ENCODE measurements around the gene TMEM131L.

Gene TMEM131L

GRCh38 chr4:153434190-153434589 is 32.0 kb upstream of the TMEM131L start:
- CTCF ChIA-PET = no interaction called here
- no peak for DNase-seq (ENCODE audit: low spot score)
- no peak overlapping the region for H3K27ac ChIP-seq
- POLR2A ChIA-PET (ENCODE audit: low non-redundant PET) = no interaction called here
- no peak for TF ChIP-seq CTCF (conservative IDR thresholded peaks at IDR 0.05; ENCODE audit: low read depth)

- ChIA-PET POLR2A (ENCODE audit: low non-redundant PET) (no interaction called here), CTCF (interaction anchor here (0.6 kb wide), 1 partner anchor 119 kb away, joined by 3 read pairs; no protein-coding TSS in a partner anchor)
- no peak for TF ChIP-seq CTCF (conservative IDR thresholded peaks at IDR 0.05; ENCODE audit: low read depth)
- no peak for DNase-seq (ENCODE audit: low spot score)
- H3K27ac ChIP-seq = no peak overlapping the region
Measured at GRCh38 chr4:153438916-153439756, 27.0 kb upstream of the TMEM131L start.

- ChIA-PET POLR2A (ENCODE audit: low non-redundant PET) (no interaction called here), CTCF (interaction anchor here (0.6 kb wide), 1 partner anchor 26 kb away, joined by 3 read pairs; the partner anchor contains the start of gene TMEM131L)
- TF ChIP-seq CTCF (conservative IDR thresholded peaks at IDR 0.05; ENCODE audit: low read depth) = no peak
- no peak for DNase-seq (ENCODE audit: low spot score)
- no peak overlapping the region for H3K27ac ChIP-seq
Measured at GRCh38 chr4:153439831-153440230, 26.3 kb upstream of the TMEM131L start.

GRCh38 chr4:153440475-153440874 is 25.7 kb upstream of the TMEM131L start:
- ChIA-PET POLR2A (ENCODE audit: low non-redundant PET) (no interaction called here), CTCF (interaction anchor here (0.6 kb wide), 1 partner anchor 26 kb away, joined by 3 read pairs; the partner anchor contains the start of gene TMEM131L)
- no peak for TF ChIP-seq CTCF (conservative IDR thresholded peaks at IDR 0.05; ENCODE audit: low read depth)
- no peak for DNase-seq (ENCODE audit: low spot score)
- H3K27ac ChIP-seq = no peak overlapping the region

GRCh38 chr4:153447175-153447905 is 18.8 kb upstream of the TMEM131L start:
- POLR2A ChIA-PET (ENCODE audit: low non-redundant PET) = no interaction called here
- CTCF ChIA-PET = interaction anchor here (0.6 kb wide), 1 partner anchor 15 kb away, joined by 4 read pairs; no protein-coding TSS in a partner anchor
- no peak for DNase-seq (ENCODE audit: low spot score)
- no peak for TF ChIP-seq CTCF (conservative IDR thresholded peaks at IDR 0.05; ENCODE audit: low read depth)
- H3K27ac ChIP-seq = no peak overlapping the region

GRCh38 chr4:153448003-153448731 is 18.0 kb upstream of the TMEM131L start:
- POLR2A ChIA-PET (ENCODE audit: low non-redundant PET) = no interaction called here
- no peak overlapping the region for H3K27ac ChIP-seq
- no peak for TF ChIP-seq CTCF (conservative IDR thresholded peaks at IDR 0.05; ENCODE audit: low read depth)
- CTCF ChIA-PET = interaction anchor here (1.5 kb wide), 1 partner anchor 15 kb away, joined by 5 read pairs; no protein-coding TSS in a partner anchor
- DNase-seq (ENCODE audit: low spot score) = no peak

All from RWPE1 (cell line).